Measurements from ENCODE around the gene SVIL.
"Not testable (repeated sequence)": the region's sequence is repeated elsewhere in the genome, so short reads cannot be mapped to it uniquely, and the experiment has no call there.

Gene SVIL

GRCh38 chr10:29479081-29479925 lies 155.5 kb downstream of the SVIL start:
- DNase-seq: peak; percentile 32

GRCh38 chr10:29473406-29474100 lies 161.2 kb downstream of the SVIL start:
- DNase-seq: no peak

GRCh38 chr10:29473087-29473356 lies 161.7 kb downstream of the SVIL start:
- DNase-seq: no peak

- no peak for DNase-seq
These were observed 162.3 kb downstream of the SVIL start for GRCh38 chr10:29472301-29473086.

GRCh38 chr10:29471544-29471859 lies 163.3 kb downstream of the SVIL start:
- no peak for DNase-seq

GRCh38 chr10:29470843-29471543 lies 163.8 kb downstream of the SVIL start:
- DNase-seq: no peak

- DNase-seq: no peak
These were observed 164.4 kb downstream of the SVIL start for GRCh38 chr10:29470355-29470705.

GRCh38 chr10:29469481-29470354 lies 165.1 kb downstream of the SVIL start:
- no peak for DNase-seq

GRCh38 chr10:29465384-29465783 lies 169.4 kb downstream of the SVIL start:
- DNase-seq: no peak

- not testable (repeated sequence) for DNase-seq
These were observed 170.1 kb downstream of the SVIL start for GRCh38 chr10:29464671-29465171.

GRCh38 chr10:29461042-29461441 lies 173.7 kb downstream of the SVIL start:
- no peak for DNase-seq

GRCh38 chr10:29458190-29458589 lies 176.6 kb downstream of the SVIL start:
- DNase-seq: not testable (repeated sequence)

GRCh38 chr10:29455095-29455494 lies 179.7 kb downstream of the SVIL start:
- no peak for DNase-seq

GRCh38 chr10:29454250-29454649 lies 180.5 kb downstream of the SVIL start:
- DNase-seq: no peak

GRCh38 chr10:29452546-29452945 lies 182.2 kb downstream of the SVIL start:
- no peak for DNase-seq

GRCh38 chr10:29451946-29452345 lies 182.8 kb downstream of the SVIL start:
- DNase-seq: no peak

GRCh38 chr10:29450405-29450804 lies 184.4 kb downstream of the SVIL start:
- no peak for DNase-seq

- DNase-seq: peak; percentile 0
These were observed 185.8 kb downstream of the SVIL start for GRCh38 chr10:29448756-29449592.

GRCh38 chr10:29448125-29448524 lies 186.6 kb downstream of the SVIL start:
- no peak for DNase-seq

GRCh38 chr10:29446327-29446726 lies 188.4 kb downstream of the SVIL start:
- no peak for DNase-seq
